ENCODE results near the gene ABHD17A.
"Not testable (repeated sequence)": the region's sequence is repeated elsewhere in the genome, so short reads cannot be mapped to it uniquely, and the experiment has no call there.

The ABHD17A gene

GRCh38 chr19:1910177-1910576, 24.9 kb upstream of the ABHD17A start:
- DNase-seq (ENCODE audit: low spot score) = no peak

- no peak for DNase-seq (ENCODE audit: low spot score)
These were observed 24.4 kb upstream of the ABHD17A start for GRCh38 chr19:1909761-1910080.

- no peak for DNase-seq (ENCODE audit: low spot score)
These were observed 23.0 kb upstream of the ABHD17A start for GRCh38 chr19:1908364-1908678.

- no peak for DNase-seq (ENCODE audit: low spot score)
These were observed 22.5 kb upstream of the ABHD17A start for GRCh38 chr19:1907563-1908363.

GRCh38 chr19:1906985-1907562, 21.8 kb upstream of the ABHD17A start:
- DNase-seq (ENCODE audit: low spot score) = no peak

GRCh38 chr19:1905863-1906375, 20.6 kb upstream of the ABHD17A start:
- DNase-seq (ENCODE audit: low spot score) = no peak

GRCh38 chr19:1905110-1905862, 20.0 kb upstream of the ABHD17A start, which contains the start of the genes ADAT3 and SCAMP4:
Gene ADAT3 (plus strand): TSS chr19:1905399. CDS start chr19:1912048, 6,649 bp downstream.
Gene SCAMP4 (plus strand): TSS chr19:1905399. CDS start chr19:1915020, 9,621 bp downstream.
- DNase-seq (ENCODE audit: low spot score) = peak; percentile 98

GRCh38 chr19:1904860-1905109, 19.5 kb upstream of the ABHD17A start:
- DNase-seq (ENCODE audit: low spot score) = no peak

GRCh38 chr19:1902923-1903322, 17.6 kb upstream of the ABHD17A start:
- no peak for DNase-seq (ENCODE audit: low spot score)

GRCh38 chr19:1901940-1902404, 16.7 kb upstream of the ABHD17A start:
- no peak for DNase-seq (ENCODE audit: low spot score)

GRCh38 chr19:1896508-1896907, 11.2 kb upstream of the ABHD17A start:
- no peak for DNase-seq (ENCODE audit: low spot score)

GRCh38 chr19:1893791-1894190, 8.5 kb upstream of the ABHD17A start:
- DNase-seq (ENCODE audit: low spot score) = no peak

- no peak for DNase-seq (ENCODE audit: low spot score)
These were observed 4.6 kb upstream of the ABHD17A start for GRCh38 chr19:1889907-1890306.

- no peak for DNase-seq (ENCODE audit: low spot score)
These were observed 3.1 kb upstream of the ABHD17A start for GRCh38 chr19:1888385-1888784.

- DNase-seq (ENCODE audit: low spot score) = not testable (repeated sequence)
These were observed 1.1 kb upstream of the ABHD17A start for GRCh38 chr19:1886360-1886759.

GRCh38 chr19:1884719-1885334, 469 bp downstream of the ABHD17A start:
- DNase-seq (ENCODE audit: low spot score) = no peak

GRCh38 chr19:1884291-1884718, 991 bp downstream of the ABHD17A start:
- DNase-seq (ENCODE audit: low spot score) = peak; percentile 41

GRCh38 chr19:1883784-1884183, 1.5 kb downstream of the ABHD17A start:
- DNase-seq (ENCODE audit: low spot score) = no peak

- DNase-seq (ENCODE audit: low spot score) = no peak
These were observed 2.3 kb downstream of the ABHD17A start for GRCh38 chr19:1882786-1883692.

GRCh38 chr19:1882089-1882785, 3.1 kb downstream of the ABHD17A start:
- no peak for DNase-seq (ENCODE audit: low spot score)

Measured in hematopoietic multipotent progenitor cell treated with erythropoietin and hydrocortisone succinate and interleukin-3 and kit ligand, for 15 days (in vitro differentiated cells).